Vagina (tissue), 2 donors: ENCODE results near the gene CFAP100. TPM values are rescaled to one million over a fixed set of nuclear protein-coding genes. Genes with fewer than 3 reads are reported as not detected.

Source experiments
- DNase-seq, 2 donors: peaks; one replicate each; pipeline ENCODE4 v3.0.0-alpha.2; 2017; ENCODE audit errors: extremely low spot score in 2 of 2
- H3K27ac ChIP-seq: fragments of 200-600 bp; sonication (generic); one replicate; pipeline ENCODE4 v1.5.1; 2019
- H3K27me3 ChIP-seq: fragments of 200-600 bp; sonication (generic); one replicate; pipeline ENCODE4 v1.5.1; 2019
- H3K36me3 ChIP-seq, 2 donors: fragments of 200-600 bp; sonication (generic); one replicate each; pipeline ENCODE4 v1.5.1; 2017 to 2019
- H3K4me1 ChIP-seq: fragments of 200-600 bp; sonication (generic); one replicate; pipeline ENCODE4 v1.5.1; 2019
- H3K4me3 ChIP-seq, 2 donors: fragments of 200-600 bp; sonication (generic); 1 replicate in 1 of 2; 2 replicates in 1 of 2; pipeline ENCODE4 v1.5.1; 2016 to 2019
- H3K9me3 ChIP-seq: fragments of 200-600 bp; sonication (generic); one replicate; pipeline ENCODE4 v1.5.1; 2019
- POLR2A ChIP-seq, 2 donors: fragments of 450-650 bp; IDR thresholded peaks; one replicate each; pipeline ENCODE4 v1.6.1; 2017; ENCODE audit warnings: antibody characterized with exemption in 2 of 2, mild to moderate bottlenecking in 2 of 2, moderate library complexity in 2 of 2
- POLR2AphosphoS5 ChIP-seq, 2 donors: sonication (generic); formaldehyde crosslinking; IDR thresholded peaks; one replicate each; pipeline ENCODE4 v1.9.0; 2017; ENCODE audit warnings: antibody characterized with exemption in 2 of 2, mild to moderate bottlenecking in 2 of 2, low read depth in 1 of 2; ENCODE audit not compliant: insufficient read depth in 1 of 2
- intact Hi-C: fragments of 100-400 bp; cut with DNase I; formaldehyde crosslinking; loops from one replicate; pipeline ENCODE4 v1.15.1; 2023
- total RNA-seq: library from RNA; depleted of rRNA; stranded (reverse); fragments of >200 nt; gene quantifications from one replicate; pipeline ENCODE4 v1.2.3, GENCODE V29; 2016
- TF ChIP-seq, protein P1 (sequence below), 3 experiments: fragments of 450-650 bp in 2 of 3; fragments of 200-600 bp in 1 of 3; sonication (generic) in 1 of 3; IDR thresholded peaks; one replicate each; pipeline ENCODE4 v1.5.1; 2017 to 2019; ENCODE audit warnings: antibody characterized with exemption in 3 of 3, mild to moderate bottlenecking in 2 of 3, moderate library complexity in 2 of 3

CFAP100 gene
- total RNA-seq, 1 donor from 2014 or later: not detected

DNA sequence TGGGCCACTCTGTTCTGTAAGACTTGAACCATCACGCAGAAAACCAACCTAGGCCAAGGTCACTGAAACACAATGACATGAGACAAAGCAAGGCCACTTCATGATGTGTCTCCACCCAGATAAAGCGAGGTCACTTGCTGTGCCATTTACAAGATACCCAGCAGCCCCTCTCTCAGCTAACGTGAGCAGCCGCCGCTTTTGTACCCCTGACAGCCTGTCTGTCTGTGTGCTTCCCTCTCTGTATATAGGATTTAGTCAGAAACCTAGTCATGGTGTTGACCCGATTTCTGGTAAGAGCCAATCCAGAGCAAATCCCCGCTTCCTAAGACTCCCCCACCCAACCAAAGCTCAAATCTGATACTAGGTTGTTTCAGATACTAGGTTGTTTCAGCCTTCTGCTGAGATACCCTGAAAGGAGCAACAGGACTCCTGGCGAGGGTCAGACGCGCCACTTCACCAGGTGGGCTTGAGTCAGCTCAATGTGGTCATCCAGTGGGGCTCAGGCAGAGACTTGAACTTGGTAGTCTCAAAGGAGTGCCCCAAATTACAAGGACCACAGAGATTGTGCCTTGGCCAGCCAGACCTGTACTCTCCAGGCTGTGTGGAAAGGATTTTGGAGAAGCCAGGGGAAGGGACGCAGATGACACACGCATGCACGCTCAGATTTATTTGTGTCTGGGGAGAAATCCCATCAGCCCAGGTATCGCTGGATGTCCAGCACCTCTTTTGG lies 84.0 kb downstream of the CFAP100 start:
- DNase-seq: no peak
- Histone ChIP-seq H3K36me3 (no peaks in the 10 kb centered on the region), H3K4me1 (peaks cover 20% of the 10 kb centered on the region), H3K4me3 (no peak overlapping the region), H3K27ac (no peak overlapping the region), H3K27me3 (no peaks in the 10 kb centered on the region), H3K9me3 (no peaks in the 10 kb centered on the region)
- intact Hi-C loops: loop anchor here (10.0 kb wide), 1 partner anchor 124 kb away; the partner anchor contains the start of gene KLF15
- TF ChIP-seq POLR2A (IDR thresholded peaks at IDR 0.05) (no peak), POLR2AphosphoS5 (IDR thresholded peaks at IDR 0.05; ENCODE audit: insufficient read depth in 1 of 2, low read depth in 1 of 2) (no peak)
- TF ChIP-seq, protein P1, sequence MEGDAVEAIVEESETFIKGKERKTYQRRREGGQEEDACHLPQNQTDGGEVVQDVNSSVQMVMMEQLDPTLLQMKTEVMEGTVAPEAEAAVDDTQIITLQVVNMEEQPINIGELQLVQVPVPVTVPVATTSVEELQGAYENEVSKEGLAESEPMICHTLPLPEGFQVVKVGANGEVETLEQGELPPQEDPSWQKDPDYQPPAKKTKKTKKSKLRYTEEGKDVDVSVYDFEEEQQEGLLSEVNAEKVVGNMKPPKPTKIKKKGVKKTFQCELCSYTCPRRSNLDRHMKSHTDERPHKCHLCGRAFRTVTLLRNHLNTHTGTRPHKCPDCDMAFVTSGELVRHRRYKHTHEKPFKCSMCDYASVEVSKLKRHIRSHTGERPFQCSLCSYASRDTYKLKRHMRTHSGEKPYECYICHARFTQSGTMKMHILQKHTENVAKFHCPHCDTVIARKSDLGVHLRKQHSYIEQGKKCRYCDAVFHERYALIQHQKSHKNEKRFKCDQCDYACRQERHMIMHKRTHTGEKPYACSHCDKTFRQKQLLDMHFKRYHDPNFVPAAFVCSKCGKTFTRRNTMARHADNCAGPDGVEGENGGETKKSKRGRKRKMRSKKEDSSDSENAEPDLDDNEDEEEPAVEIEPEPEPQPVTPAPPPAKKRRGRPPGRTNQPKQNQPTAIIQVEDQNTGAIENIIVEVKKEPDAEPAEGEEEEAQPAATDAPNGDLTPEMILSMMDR (IDR thresholded peaks at IDR 0.05): no peak

DNA sequence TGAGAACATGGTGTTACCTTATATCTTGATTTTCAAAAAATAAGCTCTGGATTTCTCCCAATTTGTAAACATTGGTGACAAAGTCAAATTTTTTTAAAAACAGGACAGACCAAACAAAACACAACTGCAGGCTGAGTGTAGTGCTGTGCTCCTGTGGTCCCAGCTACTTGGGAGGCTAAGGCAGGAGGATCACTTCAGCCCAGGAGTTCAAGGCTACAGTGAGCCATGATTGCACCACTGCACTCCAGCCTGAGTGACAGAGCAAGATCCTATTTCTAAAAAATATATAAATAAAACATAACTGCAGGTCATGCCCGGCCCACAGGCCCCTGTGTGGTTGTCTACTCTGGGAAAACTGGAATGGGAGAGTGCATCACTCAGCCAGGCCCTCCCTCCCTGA lies 84.9 kb downstream of the CFAP100 start:
- TF ChIP-seq POLR2AphosphoS5 (IDR thresholded peaks at IDR 0.05; ENCODE audit: insufficient read depth in 1 of 2, low read depth in 1 of 2) (no peak), POLR2A (IDR thresholded peaks at IDR 0.05) (no peak)
- TF ChIP-seq, protein P1 (IDR thresholded peaks at IDR 0.05): no peak
- peaks cover 11% of the 10 kb centered on the region for H3K4me1 ChIP-seq
- no peaks in the 10 kb centered on the region for H3K9me3 ChIP-seq
- no peaks in the 10 kb centered on the region for H3K36me3 ChIP-seq
- H3K4me3 ChIP-seq: no peak overlapping the region
- DNase-seq: no peak
- H3K27me3 ChIP-seq: no peaks in the 10 kb centered on the region
- intact Hi-C loops: loop anchor here (10.0 kb wide), 1 partner anchor 125 kb away; the partner anchor contains the start of gene KLF15
- H3K27ac ChIP-seq: no peak overlapping the region

DNA sequence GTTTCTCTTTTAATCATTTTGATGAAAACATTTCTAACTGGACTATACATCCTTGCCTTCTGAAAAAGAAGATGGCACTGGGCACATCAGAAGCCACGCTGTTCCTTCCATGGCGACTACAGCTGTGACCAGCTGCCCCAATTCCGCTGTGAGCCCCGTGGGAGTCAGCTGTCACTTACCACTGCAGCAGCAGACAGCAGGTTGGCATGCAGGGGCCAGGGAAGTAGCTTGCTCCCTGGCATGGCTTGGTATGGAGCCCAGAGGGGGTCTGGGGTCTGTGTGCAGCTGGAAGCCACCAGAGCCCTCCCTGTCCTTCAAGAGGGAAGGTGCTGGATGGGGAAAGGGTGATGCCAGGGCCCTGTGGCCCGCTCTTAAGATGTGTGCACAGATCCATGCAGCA lies 85.5 kb downstream of the CFAP100 start:
- Histone ChIP-seq H3K27ac (no peak overlapping the region), H3K27me3 (no peaks in the 10 kb centered on the region), H3K4me3 (no peak overlapping the region), H3K9me3 (no peaks in the 10 kb centered on the region), H3K4me1 (peaks cover 8% of the 10 kb centered on the region), H3K36me3 (no peaks in the 10 kb centered on the region)
- intact Hi-C loops: no loop called here
- DNase-seq: no peak
- TF ChIP-seq, protein P1 (IDR thresholded peaks at IDR 0.05): no peak
- TF ChIP-seq POLR2A (IDR thresholded peaks at IDR 0.05): no peak
- TF ChIP-seq POLR2AphosphoS5 (IDR thresholded peaks at IDR 0.05; ENCODE audit: insufficient read depth in 1 of 2, low read depth in 1 of 2): no peak

DNA sequence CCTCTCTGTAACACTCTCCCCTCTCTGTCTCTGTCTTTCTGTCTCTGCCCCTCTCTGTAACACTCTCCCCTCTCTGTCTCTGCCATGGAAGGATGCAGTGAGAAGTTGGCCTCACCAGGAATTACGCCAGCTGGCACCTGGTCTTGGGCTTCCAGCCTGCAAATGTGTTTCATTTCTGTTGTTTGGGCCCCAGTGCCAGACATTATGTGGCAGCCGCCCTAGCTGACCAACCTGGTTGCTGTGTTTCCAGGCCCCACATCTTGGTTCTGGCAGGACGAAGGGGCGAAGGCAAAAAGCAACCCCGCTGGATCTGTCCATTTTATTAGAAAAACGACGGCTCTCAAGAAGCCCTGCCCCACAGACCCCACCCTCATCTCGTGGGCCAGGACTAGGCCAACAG lies 86.2 kb downstream of the CFAP100 start:
- no peak for DNase-seq
- TF ChIP-seq, protein P1 (IDR thresholded peaks at IDR 0.05): no peak
- TF ChIP-seq POLR2AphosphoS5 (IDR thresholded peaks at IDR 0.05; ENCODE audit: insufficient read depth in 1 of 2, low read depth in 1 of 2) (no peak), POLR2A (IDR thresholded peaks at IDR 0.05) (no peak)
- intact Hi-C loops: no loop called here
- Histone ChIP-seq H3K4me3 (no peak overlapping the region), H3K27me3 (no peaks in the 10 kb centered on the region), H3K4me1 (peaks cover 8% of the 10 kb centered on the region), H3K27ac (no peak overlapping the region), H3K9me3 (no peaks in the 10 kb centered on the region), H3K36me3 (no peaks in the 10 kb centered on the region)

DNA sequence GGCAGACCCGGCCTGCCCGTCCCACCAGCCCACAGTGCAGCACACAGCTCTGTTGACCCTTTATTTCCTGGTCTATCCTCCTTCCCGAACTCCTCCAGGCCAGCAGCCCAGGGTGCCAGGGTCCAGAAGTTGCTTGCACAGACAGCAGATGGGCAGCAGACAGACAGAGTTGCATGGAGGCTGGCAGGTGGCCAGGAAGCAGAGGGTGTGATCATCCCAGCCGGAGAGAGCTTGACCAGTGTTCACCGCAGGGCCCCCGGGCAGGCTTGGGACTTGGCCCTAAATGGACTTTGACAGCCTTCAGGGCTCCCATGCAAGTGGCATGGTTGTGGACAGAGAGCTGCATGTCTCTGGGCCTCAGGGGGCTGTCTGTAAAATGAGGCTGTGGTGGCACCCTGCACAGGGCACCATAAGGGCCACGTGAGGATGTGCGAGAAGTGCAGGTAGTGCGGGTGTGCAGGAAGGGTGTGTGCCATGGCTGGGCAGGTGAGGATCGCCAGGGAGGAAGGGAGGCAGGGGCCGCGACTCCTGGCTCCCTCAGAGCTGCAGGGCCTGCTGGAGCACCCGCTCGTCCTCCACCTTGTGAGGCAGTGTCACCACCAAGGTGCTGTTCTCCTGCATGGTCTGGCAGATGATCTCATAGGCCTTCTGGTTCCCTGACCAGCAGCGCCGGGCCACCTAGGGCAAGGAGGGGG lies 87.2 kb downstream of the CFAP100 start:
- Histone ChIP-seq H3K4me3 (no peak overlapping the region), H3K27me3 (no peaks in the 10 kb centered on the region), H3K9me3 (no peaks in the 10 kb centered on the region), H3K27ac (no peak overlapping the region), H3K4me1 (peaks cover 7% of the 10 kb centered on the region), H3K36me3 (no peaks in the 10 kb centered on the region)
- intact Hi-C loops: no loop called here
- no peak for DNase-seq
- TF ChIP-seq POLR2AphosphoS5 (IDR thresholded peaks at IDR 0.05; ENCODE audit: insufficient read depth in 1 of 2, low read depth in 1 of 2) (no peak), POLR2A (IDR thresholded peaks at IDR 0.05) (no peak)
- TF ChIP-seq, protein P1 (IDR thresholded peaks at IDR 0.05): no peak
